GM19438 (cell line): ENCODE results near the gene CYTH3.
"Not testable (repeated sequence)": the region's sequence is repeated elsewhere in the genome, so short reads cannot be mapped to it uniquely, and the experiment has no call there.

Source experiments
- ATAC-seq: cut with Tn5 transposase; IDR thresholded peaks from one replicate; pipeline ENCODE4 v1.9.1; 2021; ENCODE audit warnings: low read depth; ENCODE audit not compliant: unreplicated experiment

Gene CYTH3

DNA sequence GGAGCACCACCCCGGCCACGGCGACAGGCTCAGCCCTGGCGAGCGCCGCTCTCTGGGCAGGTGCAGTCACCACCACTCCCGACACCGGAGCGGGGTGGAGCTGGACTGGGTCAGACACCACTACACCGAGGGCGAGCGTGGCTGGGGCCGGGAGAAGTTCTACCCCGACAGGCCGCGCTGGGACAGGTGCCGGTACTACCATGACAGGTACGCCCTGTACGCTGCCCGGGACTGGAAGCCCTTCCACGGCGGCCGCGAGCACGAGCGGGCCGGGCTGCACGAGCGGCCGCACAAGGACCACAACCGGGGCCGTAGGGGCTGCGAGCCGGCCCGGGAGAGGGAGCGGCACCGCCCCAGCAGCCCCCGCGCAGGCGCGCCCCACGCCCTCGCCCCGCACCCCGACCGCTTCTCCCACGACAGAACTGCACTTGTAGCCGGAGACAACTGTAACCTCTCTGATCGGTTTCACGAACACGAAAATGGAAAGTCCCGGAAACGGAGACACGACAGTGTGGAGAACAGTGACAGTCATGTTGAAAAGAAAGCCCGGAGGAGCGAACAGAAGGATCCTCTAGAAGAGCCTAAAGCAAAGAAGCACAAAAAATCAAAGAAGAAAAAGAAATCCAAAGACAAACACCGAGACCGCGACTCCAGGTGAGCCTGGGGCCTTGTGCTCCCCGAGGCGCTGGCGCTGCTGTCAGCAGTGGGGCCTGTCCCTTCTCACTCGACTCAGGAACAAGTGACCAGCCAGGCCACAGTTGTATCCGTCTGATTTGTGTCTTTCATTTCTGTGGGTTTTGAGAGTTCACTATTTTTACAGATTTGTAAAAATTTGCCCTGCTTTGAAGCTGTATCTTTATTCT lies 117.7 kb downstream of the CYTH3 start:
- ATAC-seq: no peak

DNA sequence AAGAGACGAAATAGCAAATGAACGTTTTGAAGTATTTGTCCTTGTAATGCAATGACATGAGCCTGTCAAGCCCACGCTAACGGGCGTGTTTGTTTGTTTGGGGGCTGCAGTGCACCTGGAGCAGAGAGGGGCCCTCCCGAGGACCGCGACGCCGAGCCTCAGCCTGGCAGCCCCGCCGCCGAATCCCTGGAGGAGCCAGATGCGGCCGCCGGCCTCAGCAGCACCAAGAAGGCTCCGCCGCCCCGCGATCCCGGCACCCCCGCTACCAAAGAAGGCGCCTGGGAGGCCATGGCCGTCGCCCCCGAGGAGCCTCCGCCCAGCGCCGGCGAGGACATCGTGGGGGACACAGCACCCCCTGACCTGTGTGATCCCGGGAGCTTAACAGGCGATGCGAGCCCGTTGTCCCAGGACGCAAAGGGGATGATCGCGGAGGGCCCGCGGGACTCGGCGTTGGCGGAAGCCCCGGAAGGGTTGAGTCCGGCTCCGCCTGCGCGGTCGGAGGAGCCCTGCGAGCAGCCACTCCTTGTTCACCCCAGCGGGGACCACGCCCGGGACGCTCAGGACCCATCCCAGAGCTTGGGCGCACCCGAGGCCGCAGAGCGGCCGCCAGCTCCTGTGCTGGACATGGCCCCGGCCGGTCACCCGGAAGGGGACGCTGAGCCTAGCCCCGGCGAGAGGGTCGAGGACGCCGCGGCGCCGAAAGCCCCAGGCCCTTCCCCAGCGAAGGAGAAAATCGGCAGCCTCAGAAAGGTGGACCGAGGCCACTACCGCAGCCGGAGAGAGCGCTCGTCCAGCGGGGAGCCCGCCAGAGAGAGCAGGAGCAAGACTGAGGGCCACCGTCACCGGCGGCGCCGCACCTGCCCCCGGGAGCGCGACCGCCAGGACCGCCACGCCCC lies 118.5 kb downstream of the CYTH3 start:
- no peak for ATAC-seq

DNA sequence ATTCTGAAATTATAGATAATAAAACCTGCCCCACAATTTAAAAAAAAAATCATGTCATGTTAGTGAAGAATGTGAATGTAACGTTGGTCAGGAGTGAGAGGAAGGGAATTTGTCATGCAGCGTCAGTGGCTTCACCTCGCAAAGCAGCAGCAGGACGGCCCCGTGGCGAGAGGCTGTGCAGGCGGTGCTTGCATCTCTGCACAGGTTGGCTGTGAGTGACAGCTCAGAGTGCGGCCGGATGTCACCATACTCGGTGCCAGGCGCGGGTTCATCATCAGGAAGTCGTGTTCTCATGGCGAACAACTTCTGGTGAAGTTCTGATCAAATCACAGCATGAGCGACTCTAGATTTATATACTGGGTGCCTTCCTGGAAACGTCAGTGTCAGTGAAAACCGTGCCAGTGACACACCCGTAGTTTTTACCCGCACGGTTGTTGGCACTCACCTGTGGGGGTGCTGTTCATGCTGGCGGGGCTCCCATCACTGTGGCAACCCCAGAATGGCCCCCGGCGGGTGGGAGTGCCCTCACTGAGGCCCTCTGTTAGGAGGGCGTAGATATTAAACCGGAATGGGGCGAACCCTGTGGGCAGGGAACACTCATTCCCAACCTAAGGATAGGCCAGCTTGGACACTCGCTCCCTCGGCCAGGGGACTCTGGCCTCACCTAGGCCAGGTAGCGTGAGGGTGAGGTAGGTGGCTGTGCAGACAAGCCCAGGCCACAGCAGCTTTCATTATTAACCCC lies 120.3 kb downstream of the CYTH3 start:
- no peak for ATAC-seq

DNA sequence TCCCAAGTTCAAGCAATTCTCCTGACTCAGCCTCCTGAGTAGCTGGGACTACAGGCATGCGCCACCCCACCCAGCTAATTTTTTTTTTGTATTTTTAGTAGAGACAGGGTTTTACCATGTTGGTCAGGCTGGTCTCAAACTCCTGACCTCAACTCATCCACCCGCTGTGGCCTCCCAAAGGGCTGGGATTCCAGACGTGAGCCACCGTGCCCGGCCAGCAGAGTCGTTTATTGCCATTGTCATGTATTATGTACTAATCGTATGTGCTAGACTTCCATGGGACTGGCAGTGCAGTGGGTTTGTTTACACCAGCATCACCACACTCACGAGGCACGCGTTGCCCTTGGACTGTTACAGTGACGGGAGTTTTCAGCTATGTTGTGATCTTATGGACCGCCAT lies 120.9 kb downstream of the CYTH3 start:
- ATAC-seq: not testable (repeated sequence)

DNA sequence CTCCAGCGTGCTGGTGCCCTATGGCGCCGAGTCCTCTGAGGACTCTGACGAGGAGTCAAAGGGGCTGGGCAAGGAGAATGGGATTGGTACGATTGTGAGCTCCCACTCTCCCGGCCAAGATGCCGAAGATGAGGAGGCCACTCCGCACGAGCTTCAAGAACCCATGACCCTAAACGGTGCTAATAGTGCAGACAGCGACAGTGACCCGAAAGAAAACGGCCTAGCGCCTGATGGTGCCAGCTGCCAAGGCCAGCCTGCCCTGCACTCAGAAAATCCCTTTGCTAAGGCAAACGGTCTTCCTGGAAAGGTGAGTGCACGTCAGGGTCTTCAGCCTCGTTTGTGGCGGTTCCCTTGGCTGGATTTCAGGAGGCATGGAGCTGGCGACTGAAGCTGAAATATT lies 122.4 kb downstream of the CYTH3 start:
- ATAC-seq: no peak

DNA sequence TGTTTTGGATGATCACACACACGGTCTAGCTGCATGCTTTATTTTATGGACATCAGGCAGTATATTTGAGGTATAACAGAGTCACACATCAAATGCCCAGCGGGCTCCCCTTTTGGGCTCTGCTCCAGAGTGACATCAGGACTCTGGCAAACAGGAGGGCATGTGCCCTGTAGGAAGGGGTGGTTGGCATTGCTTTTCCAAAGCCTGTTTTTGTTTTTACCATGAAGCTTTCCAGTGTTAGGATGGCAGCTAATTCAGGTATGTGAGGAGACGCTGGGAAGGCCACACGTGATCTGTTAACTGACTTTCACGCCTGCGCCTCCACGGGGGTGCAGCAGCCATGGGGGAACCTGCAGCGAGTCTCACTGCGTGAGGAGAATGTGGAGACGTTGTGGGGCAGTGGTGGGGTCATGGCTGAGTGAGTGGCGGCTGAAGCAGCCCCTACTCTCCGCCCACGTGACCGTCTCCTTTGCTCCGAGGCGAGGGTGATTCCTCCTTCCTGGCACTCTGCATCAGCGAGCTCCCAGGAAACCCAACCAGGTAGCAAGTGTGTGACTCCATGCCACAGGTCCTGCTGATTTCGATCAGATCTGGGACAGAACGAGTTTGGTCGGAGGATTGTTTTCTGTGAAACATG lies 123.6 kb downstream of the CYTH3 start:
- ATAC-seq: no peak

DNA sequence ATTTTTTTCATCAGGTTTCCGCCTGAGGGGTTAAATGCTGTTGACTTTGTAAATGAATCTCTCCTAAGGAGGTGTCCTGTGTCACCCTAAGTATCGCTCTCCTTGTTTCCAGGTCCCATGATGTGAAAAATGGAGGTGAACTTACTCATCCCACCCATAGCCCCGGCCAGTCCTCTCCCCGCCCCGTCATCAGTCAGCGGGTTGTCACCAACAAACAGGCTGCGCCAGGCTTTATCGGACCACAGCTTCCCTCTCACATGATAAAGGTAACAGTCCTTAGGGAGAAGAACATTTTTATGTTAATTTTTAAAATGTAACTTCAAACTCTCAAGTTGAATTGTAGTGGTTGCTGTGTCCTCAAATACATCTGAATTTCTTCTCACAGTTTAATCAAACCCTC lies 124.8 kb downstream of the CYTH3 start:
- no peak for ATAC-seq

DNA sequence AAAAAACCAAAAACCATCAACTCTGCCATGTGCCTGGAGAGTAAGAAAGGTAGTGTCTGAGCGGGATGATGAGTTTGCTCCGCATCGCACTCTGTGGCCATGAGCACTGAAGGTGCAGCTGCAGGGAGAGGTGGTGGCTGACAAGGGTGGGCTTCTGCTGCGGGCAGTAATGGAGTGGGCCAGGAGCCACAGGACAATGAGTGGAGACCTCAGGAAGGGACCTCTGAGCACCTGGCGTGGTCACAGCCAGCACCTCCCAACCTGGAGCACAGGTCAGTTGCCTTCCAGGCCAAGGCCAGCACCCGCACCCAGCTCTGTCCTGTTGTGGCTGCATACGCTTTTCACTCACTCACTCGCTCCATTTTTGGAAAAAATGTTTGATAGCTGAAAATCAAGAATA lies 125.8 kb downstream of the CYTH3 start:
- ATAC-seq: no peak

DNA sequence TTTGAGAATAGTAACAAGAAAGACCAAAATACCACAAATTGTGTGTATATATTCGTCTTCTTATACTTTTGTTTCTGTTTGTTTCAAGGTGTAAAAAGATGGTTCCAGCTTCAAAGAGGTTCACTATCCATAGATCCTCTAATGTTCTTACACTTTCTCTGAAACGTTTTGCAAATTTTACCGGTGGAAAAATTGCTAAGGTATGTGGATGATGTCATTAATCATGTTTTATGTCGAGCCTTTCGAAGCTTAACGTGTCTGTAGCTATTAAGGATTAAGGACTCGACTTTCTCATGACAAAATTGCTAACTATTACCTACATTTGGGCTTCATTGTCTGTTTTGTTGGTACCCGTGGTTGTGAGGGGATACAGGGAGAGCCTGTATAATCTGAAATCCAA lies 128.4 kb downstream of the CYTH3 start:
- no peak for ATAC-seq

DNA sequence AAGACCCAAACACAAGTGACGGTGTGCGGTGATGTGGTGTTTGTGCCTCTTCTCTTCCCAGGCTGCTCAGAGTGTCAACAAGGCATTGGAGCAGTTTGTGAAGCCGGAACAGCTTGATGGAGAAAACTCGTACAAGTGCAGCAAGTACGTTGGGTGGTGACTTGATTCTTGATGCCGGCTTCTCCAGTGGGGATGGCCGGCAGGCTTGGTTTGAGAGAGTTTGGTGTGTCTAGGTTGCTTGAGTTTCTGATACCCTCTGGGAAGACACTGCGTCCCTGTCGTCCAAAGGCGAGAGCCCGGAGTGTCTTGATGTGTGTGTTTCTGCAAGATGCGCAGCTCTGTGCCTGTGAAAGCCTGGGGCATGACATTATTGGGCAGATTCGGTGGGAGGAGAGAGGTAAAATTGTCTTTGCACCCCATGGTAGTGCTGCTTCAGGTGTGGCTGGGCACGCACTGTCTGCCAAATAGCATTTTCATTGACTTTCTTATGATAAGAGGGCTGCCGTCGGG lies 129.5 kb downstream of the CYTH3 start:
- ATAC-seq: no peak

DNA sequence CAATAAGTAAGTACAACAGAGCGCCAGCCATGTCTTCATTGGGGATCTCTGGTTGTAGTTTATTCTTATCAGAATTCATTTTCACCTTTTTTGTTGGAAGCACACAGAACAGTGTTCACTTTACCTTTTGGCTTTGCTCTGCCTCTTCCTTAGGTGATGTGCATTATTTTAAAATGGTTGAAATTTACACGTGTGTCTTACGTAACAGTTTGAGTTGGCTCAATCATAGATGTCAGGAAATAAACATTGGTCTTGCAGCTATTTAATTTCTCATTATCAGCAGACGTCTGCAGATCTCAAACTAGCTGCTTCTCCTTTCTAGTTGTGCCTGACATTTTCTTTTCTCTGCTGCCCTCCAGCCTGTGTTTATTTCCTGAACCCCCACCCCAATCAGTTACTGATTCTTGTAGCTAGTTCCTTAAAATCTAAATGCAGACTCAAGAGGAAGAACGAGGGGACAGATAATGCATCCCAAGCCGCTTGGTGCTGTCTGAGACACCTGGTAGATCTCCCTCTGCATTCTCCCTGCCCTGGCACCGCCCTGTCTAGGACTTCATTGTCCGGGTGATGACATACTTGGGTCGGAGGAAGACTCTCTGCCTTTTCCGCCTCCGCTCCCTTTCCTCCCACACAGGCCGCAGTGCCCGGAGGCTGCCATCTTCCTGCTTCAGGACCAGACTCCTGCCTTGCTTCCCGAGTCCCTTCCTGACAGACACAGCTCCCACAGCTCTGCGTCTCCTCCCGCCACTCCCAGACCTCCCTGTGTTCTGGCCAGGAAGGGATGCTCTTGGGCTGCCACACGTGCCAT lies 133.0 kb downstream of the CYTH3 start:
- no peak for ATAC-seq

DNA sequence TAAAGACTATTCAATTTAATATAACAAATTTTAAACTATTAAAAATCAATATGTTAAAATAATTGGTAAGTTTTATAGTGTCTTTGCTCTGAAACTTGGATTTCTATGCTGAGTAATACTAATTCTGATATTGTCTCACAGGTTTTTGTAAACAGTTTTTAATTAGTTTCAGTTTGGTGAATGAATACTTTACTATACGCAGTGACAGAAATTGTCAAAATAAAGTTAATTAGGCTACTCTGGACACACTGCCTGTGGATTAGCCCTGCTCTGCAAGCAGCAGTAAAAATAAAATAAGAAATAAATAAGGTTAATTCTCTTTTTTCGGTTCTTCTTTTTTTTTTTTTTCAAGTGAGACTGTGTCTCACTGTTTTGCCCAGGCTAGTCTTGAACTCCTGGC lies 135.9 kb downstream of the CYTH3 start:
- ATAC-seq: no peak

DNA sequence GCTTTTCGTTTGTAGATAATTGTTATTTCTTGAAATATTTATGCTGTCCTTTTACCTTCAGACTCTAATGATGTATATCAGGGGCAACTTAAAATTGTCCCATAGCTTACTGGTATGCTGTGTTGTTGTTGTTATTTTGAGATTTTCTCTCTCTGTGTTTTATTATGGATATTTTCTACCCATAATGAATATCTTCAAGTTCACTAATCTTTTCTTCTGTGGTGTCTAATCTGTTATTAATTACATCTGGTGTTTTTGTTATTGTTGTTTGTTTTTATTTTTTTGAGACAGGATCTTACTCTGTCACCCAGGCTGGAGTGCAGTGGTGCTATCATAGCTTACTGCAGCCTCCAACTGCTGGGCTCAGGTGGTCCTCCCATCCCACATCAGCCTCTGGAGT lies 139.2 kb downstream of the CYTH3 start:
- ATAC-seq: no peak

DNA sequence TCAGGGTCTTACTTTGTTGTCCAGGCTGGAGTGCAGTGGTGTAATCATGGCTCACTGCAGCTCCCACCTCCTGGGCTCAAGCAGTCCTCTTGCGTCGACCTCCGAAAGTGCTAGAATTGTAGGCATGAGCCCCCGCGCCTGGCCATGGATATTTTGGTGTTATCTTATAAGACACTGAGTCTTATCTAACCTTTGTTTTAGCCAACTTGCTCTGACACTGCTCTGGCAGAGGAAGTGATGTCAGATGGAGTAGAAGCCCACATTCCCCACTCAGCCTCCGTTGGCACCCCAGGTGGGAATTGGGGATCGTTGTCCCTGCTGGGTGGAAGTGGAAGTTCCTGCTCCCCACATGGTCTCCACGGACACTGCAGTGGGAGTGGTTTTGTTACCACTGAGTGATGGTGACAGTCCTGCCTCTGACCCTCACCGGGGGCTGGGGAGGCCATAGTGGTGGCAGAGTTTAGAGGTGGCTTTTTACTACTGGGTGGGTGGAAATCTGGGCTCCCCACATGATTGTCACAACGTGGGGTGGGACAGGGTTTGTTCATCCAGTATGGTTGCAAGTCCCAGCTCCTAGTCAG lies 142.3 kb downstream of the CYTH3 start:
- no peak for ATAC-seq

DNA sequence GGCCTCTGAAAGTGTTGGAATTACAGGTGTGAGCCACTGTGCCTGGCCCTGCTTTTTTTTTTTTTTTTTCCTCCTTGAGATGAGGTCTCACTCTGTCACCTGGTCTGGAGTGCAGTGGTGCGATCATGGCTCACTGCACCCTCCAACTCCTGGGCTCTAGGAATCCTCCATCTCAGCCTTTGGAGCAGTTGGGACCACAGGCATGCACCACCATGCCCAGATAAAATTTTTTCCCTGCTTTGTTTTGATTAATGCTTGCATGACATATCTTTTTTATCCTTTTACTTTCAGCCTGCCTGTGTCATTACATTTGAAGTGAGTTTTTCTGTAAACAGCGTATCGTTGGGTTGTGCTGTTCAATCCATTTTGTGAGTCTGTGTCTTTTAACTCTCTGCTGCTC lies 144.2 kb downstream of the CYTH3 start:
- ATAC-seq: no peak

DNA sequence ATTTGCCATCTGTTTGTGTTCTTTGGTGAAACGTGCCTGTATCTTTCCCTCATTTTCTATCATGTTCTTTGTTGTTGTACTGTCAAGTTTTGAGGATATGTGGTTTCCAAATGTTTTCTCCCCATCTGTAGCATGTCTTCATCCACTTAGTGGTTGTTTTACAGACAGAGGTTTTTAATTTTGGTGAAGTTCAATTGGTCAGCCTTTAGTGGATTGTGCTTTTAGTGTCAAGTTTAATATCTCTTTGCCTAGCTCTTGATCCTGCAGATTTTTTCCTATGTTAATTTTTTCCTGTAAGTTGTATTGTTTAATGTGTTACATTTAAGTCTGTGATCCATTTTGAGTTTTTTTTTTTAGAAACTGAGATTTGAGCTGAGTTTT lies 145.3 kb downstream of the CYTH3 start:
- no peak for ATAC-seq

DNA sequence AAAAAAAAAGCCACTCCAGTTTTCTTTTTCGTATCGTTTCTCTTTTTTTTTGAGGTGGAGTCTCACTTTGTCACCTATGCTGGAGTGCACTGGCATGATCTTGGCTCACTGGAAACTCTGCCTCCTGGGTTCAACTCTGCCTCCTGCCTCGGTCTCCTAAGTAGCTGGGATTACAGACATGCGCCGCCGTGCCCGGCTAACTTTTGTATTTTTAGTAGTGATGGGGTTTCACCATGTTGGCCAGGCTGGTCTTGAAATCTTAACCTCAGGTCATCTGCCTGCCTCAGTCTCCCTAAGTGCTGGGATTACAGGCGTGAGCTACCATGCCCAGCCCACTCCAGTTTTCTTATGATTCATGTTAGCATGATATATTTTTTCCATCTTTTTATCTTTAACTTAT lies 148.6 kb downstream of the CYTH3 start:
- ATAC-seq: no peak

DNA sequence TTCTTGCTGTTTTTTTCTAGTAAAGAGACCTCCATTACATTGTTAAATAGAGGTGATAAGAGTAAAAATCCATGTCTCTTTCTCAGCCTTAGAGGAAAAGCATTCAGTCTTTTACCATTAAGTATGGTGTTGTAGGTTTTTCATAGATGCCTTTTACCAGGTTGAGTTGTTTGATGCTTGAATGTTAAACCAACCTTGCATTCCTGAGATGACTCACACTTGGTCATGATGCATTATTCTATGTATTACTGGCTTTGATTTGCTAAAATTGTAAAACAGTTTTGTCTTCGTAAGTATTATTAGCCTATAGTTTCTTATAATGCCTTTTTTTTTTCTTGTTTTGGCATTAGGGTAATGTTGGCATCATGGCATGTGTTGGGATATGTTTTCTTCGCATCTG lies 151.3 kb downstream of the CYTH3 start:
- ATAC-seq: no peak

DNA sequence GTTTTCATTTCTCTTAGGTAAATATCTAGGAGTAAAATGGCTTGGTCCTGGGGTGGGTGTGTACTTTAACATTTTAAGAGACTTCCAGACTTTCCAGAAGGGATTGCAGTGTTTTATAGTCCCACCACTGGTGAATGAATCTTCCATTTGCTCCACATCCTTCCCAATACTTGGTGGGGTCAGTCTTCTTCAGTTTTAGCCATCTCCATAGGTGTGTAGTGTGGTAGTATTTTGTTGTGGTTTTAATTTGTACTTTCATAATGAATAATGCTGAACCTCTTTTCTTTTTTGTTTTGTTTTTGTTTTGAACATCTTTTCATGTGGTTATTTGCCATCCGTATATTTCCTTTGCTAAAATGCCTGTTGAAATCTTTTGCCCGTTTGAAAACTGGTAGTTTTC lies 154.9 kb downstream of the CYTH3 start:
- no peak for ATAC-seq
